VCaP (cell line): Measurements from ENCODE around the gene ZNF469.

Source experiments
- H3K27ac ChIP-seq: fragments of 450-650 bp; 2 replicates; pipeline ENCODE4 v1.5.1; 2017
- CTCF ChIP-seq: fragments of 450-650 bp; conservative IDR thresholded peaks from 2 replicates; pipeline ENCODE4 v1.5.1; 2017; ENCODE audit warnings: mild to moderate bottlenecking, moderate library complexity

ZNF469 gene

GRCh38 chr16:88378401-88378800 lies 4.4 kb upstream of the ZNF469 start:
- H3K27ac ChIP-seq: no peak overlapping the region
- no peak for TF ChIP-seq CTCF

DNA sequence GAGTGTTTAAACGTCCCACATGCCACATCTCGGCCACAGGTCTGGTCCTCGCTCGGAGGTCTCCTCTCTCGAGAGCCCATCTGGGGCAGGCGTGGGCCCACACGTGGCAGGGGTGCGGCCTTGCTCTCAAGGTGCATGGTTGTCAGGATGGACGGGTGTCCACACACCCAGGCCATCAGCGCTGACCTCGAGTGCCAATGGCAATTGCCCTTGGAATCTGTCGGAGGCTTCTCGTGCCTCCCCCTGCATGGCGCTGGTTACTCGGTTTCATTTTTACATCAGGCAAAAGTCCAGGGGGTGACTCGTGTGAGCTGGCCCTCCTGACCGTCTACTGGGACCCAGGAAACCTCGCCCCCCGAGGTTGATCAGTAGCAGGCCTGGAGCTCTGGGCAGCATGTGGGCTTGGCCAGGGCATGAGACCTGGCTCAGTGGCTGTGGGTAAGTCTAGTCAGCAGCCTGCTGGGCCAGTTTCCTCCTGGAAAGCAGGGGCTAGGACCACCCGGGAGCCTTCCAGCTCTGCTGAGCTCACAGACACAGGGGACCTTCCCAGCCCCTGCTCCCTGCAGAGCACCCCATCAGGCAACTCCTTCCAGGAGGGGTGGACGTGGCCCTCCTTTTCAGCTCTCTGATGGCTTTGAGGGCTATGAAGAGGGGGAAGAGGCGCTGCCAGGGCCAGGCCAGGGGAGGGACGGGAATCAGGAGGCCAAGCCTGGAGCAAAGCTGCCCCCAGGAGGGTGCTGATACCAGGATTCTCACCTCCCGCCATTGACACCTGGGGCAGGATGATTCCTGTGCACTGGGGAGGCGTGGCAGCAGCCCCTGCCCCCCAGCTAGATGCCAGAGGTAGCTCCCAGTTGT lies 3.7 kb upstream of the ZNF469 start:
- no peak overlapping the region for H3K27ac ChIP-seq
- TF ChIP-seq CTCF: no peak

GRCh38 chr16:88379694-88380040 lies 3.1 kb upstream of the ZNF469 start:
- H3K27ac ChIP-seq: no peak overlapping the region
- TF ChIP-seq CTCF: no peak

GRCh38 chr16:88380099-88380498 lies 2.7 kb upstream of the ZNF469 start:
- no peak overlapping the region for H3K27ac ChIP-seq
- no peak for TF ChIP-seq CTCF

- no peak overlapping the region for H3K27ac ChIP-seq
- no peak for TF ChIP-seq CTCF
These were observed 2.1 kb upstream of the ZNF469 start for GRCh38 chr16:88380619-88381018.

DNA sequence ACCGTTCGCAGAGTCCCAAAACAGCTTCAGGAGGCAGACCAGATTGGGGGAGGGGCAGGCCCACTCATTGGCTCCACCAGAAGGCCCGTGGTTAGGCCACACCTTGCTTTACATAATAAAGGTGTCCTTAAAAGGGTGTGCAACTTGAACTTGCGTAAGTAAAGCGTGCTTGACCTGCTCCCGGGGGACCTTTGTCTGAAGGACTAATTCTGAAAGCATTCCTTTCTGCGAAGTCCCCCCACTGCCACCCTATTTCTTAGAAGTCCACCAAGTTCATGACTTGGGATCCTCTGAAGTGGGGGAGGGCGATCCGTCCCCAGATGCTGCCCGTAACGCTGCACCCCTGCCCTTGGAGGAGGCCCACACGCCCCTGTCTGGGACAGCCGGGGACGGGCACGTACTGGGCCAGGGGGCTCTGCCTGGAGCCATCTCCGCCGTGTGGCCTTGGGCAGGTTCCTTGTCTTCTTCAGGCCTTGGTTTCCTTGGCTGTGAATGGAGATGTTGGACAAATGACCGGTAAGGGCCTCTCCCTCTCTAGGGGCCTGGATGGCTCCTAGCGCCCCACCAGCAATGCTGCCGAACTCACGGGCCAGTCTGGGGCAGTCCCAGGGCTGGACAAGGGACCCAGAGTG lies 823 bp upstream of the ZNF469 start:
- no peak overlapping the region for H3K27ac ChIP-seq
- TF ChIP-seq CTCF: no peak

- H3K27ac ChIP-seq: no peak overlapping the region
- TF ChIP-seq CTCF: 0 out of 2 replicates have a peak, but pooled peaks have one; percentile 14
These were observed 852 bp downstream of the ZNF469 start for GRCh38 chr16:88383401-88384221.
